ENCODE data around the gene DUSP16.

DNA sequence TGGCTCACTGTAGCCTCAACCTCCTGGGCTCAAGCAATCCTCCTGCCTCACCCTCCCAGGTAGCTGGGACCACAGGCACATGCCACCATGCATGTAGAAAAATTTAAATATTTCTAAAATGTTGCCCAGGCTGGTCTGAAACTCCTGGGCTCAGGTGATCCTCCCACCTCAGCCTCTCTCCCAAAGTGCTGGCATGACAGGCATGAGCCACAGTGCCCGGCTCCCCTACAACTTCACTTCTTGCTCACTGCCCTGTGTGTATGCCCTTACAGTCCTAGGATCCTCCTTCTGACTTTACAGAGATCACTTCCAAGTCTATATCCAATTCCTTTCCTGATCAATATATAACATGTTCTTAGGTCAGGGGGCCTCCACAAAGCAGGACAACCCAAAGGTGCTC, 25.2 kb upstream of the DUSP16 start:
- TF ChIP-seq, protein P1, sequence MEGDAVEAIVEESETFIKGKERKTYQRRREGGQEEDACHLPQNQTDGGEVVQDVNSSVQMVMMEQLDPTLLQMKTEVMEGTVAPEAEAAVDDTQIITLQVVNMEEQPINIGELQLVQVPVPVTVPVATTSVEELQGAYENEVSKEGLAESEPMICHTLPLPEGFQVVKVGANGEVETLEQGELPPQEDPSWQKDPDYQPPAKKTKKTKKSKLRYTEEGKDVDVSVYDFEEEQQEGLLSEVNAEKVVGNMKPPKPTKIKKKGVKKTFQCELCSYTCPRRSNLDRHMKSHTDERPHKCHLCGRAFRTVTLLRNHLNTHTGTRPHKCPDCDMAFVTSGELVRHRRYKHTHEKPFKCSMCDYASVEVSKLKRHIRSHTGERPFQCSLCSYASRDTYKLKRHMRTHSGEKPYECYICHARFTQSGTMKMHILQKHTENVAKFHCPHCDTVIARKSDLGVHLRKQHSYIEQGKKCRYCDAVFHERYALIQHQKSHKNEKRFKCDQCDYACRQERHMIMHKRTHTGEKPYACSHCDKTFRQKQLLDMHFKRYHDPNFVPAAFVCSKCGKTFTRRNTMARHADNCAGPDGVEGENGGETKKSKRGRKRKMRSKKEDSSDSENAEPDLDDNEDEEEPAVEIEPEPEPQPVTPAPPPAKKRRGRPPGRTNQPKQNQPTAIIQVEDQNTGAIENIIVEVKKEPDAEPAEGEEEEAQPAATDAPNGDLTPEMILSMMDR (conservative IDR thresholded peaks at IDR 0.05; ENCODE audit: low read depth, low read length), result no peak
- no peak for TF ChIP-seq EZH2 (IDR thresholded peaks at IDR 0.05; ENCODE audit: low read length, unreplicated experiment)

Measured in PC-3 (cell line).